Astrocyte (in vitro differentiated cells and primary cell): ENCODE results near the gene GBA2.

Source experiments
- EZH2 ChIP-seq: IDR thresholded peaks from 2 replicates; pipeline ENCODE4 v1.6.1; 2012; ENCODE audit warnings: mild to moderate bottlenecking, low read length, inconsistent platforms; ENCODE audit not compliant: insufficient read depth
- TF ChIP-seq, protein P1 (sequence below): IDR thresholded peaks from 2 replicates; pipeline ENCODE4 v1.5.1; 2011; ENCODE audit warnings: low read depth, mild to moderate bottlenecking, inconsistent platforms, low read length, moderate library complexity; ENCODE audit not compliant: insufficient read depth

- TF ChIP-seq, protein P1, sequence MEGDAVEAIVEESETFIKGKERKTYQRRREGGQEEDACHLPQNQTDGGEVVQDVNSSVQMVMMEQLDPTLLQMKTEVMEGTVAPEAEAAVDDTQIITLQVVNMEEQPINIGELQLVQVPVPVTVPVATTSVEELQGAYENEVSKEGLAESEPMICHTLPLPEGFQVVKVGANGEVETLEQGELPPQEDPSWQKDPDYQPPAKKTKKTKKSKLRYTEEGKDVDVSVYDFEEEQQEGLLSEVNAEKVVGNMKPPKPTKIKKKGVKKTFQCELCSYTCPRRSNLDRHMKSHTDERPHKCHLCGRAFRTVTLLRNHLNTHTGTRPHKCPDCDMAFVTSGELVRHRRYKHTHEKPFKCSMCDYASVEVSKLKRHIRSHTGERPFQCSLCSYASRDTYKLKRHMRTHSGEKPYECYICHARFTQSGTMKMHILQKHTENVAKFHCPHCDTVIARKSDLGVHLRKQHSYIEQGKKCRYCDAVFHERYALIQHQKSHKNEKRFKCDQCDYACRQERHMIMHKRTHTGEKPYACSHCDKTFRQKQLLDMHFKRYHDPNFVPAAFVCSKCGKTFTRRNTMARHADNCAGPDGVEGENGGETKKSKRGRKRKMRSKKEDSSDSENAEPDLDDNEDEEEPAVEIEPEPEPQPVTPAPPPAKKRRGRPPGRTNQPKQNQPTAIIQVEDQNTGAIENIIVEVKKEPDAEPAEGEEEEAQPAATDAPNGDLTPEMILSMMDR, result no peak
- no peak for TF ChIP-seq EZH2
Measured at GRCh38 chr9:35745569-35745968, 3.5 kb downstream of the GBA2 start.
